CD4-positive, CD25-positive, alpha-beta regulatory T cell (primary cell): ENCODE data around the gene SLC27A2. TPM values are rescaled to one million over a fixed set of nuclear protein-coding genes. Genes with fewer than 3 reads are reported as not detected.

Experiments used
- ATAC-seq, 2 donors: fragments of 150-1000 bp; cut with Tn5 transposase; one replicate each; pipeline ENCODE4 v1.10.0; 2021; ENCODE audit warnings: low read depth in 2 of 2, moderate number of reproducible peaks in 2 of 2, moderate library complexity in 1 of 2
- DNase-seq, 3 donors: peaks; one replicate each; pipeline versions ENCODE4 v3.0.0 to v3.0.0-alpha.2; 2012 to 2022; ENCODE audit warnings: mixed read lengths in 1 of 3
- H3K27ac ChIP-seq: one replicate; pipeline ENCODE4 v1.7.0; 2013; ENCODE audit warnings: mild to moderate bottlenecking, low read length; ENCODE audit not compliant: insufficient read depth, poor library complexity, severe bottlenecking
- H3K27me3 ChIP-seq: one replicate; pipeline ENCODE4 v1.7.0; 2013; ENCODE audit warnings: low read length; ENCODE audit not compliant: control insufficient read depth, insufficient read depth
- H3K36me3 ChIP-seq: one replicate; pipeline ENCODE4 v1.7.0; 2013; ENCODE audit warnings: mild to moderate bottlenecking, low read length, moderate library complexity; ENCODE audit not compliant: control insufficient read depth, insufficient read depth
- H3K4me1 ChIP-seq: 2 replicates; pipeline ENCODE4 v1.7.0; 2013; ENCODE audit warnings: mild to moderate bottlenecking, low read length; ENCODE audit not compliant: insufficient read depth, control insufficient read depth, poor library complexity, severe bottlenecking
- H3K4me3 ChIP-seq: one replicate; pipeline ENCODE4 v1.7.0; 2013; ENCODE audit warnings: low read depth, mild to moderate bottlenecking, low read length, moderate library complexity
- H3K9me3 ChIP-seq, 2 experiments: 1 replicate in 1 of 2; 2 replicates in 1 of 2; pipeline ENCODE4 v1.7.0; 2013; ENCODE audit warnings: low read length in 2 of 2, mild to moderate bottlenecking in 1 of 2, moderate library complexity in 1 of 2; ENCODE audit not compliant: control insufficient read depth in 2 of 2
- H3K27ac Mint-ChIP-seq, 3 donors: one replicate each; pipeline ENCODE4 v1.8.0; 2020 to 2022; ENCODE audit warnings: mild to moderate bottlenecking in 3 of 3, mixed read lengths in 3 of 3, moderate library complexity in 2 of 3
- H3K27me3 Mint-ChIP-seq: one replicate; pipeline ENCODE4 v1.8.0; 2022; ENCODE audit warnings: mild to moderate bottlenecking, mixed read lengths
- H3K36me3 Mint-ChIP-seq: one replicate; pipeline ENCODE4 v1.8.0; 2020; ENCODE audit warnings: mixed read lengths
- H3K4me1 Mint-ChIP-seq, 4 donors: one replicate each; pipeline ENCODE4 v1.8.0; 2020 to 2022; ENCODE audit warnings: mixed read lengths in 4 of 4, mild to moderate bottlenecking in 1 of 4
- H3K4me3 Mint-ChIP-seq, 4 donors: one replicate each; pipeline ENCODE4 v1.8.0; 2020 to 2022; ENCODE audit warnings: mild to moderate bottlenecking in 4 of 4, mixed read lengths in 4 of 4, moderate library complexity in 3 of 4
- H3K9me3 Mint-ChIP-seq, 7 donors: one replicate each; pipeline ENCODE4 v1.8.0; 2020 to 2022; ENCODE audit warnings: mixed read lengths in 7 of 7, mild to moderate bottlenecking in 3 of 7, moderate library complexity in 2 of 7
- polyA plus RNA-seq, 4 donors: library from polyadenylated mRNA; unstranded; fragments of 300-500 nt; fragmentation: Illumina TruSeq; gene quantifications; one replicate each; pipeline ENCODE4 v1.2.3, GENCODE V29; 2021
- total RNA-seq: library from RNA; stranded (reverse); gene quantifications from one replicate; pipeline ENCODE4 v1.2.3, GENCODE V29; 2022

SLC27A2 gene
- total and polyA plus RNA-seq, 5 donors from 2014 or later = 0.63 to 1.4 (median 1.2) TPM

GRCh38 chr15:50251638-50252182 is 69.7 kb downstream of the SLC27A2 start:
- Histone ChIP-seq H3K4me1 (peaks cover 12% of the 10 kb centered on the region), H3K27me3 (no peaks in the 10 kb centered on the region), H3K9me3 (no peaks in the 10 kb centered on the region), H3K27ac (no peak overlapping the region), H3K4me3 (no peak overlapping the region), H3K36me3 (no peaks in the 10 kb centered on the region)
- peaks cover 0 to 2% (median 0%) of the 10 kb centered on the region in 7 donors for H3K9me3 Mint-ChIP-seq
- H3K36me3 Mint-ChIP-seq = no peaks in the 10 kb centered on the region
- no peak overlapping the region for H3K4me3 Mint-ChIP-seq
- ATAC-seq = no peak
- peaks cover 13 to 25% (median 17%) of the 10 kb centered on the region in 4 donors for H3K4me1 Mint-ChIP-seq
- no peak for DNase-seq
- no peak overlapping the region for H3K27ac Mint-ChIP-seq
- no peaks in the 10 kb centered on the region for H3K27me3 Mint-ChIP-seq

GRCh38 chr15:50252556-50252955 is 70.6 kb downstream of the SLC27A2 start:
- no peaks in the 10 kb centered on the region for H3K36me3 Mint-ChIP-seq
- Histone ChIP-seq H3K27ac (no peak overlapping the region), H3K27me3 (no peaks in the 10 kb centered on the region), H3K4me1 (peaks cover 9% of the 10 kb centered on the region), H3K4me3 (no peak overlapping the region), H3K9me3 (no peaks in the 10 kb centered on the region), H3K36me3 (no peaks in the 10 kb centered on the region)
- peak overlapping the region in 1 of 3 donors; percentile 65 for H3K27ac Mint-ChIP-seq
- H3K4me1 Mint-ChIP-seq = peaks cover 14 to 19% (median 16%) of the 10 kb centered on the region in 4 donors
- H3K27me3 Mint-ChIP-seq = no peaks in the 10 kb centered on the region
- DNase-seq = no peak
- no peak overlapping the region for H3K4me3 Mint-ChIP-seq
- ATAC-seq = no peak
- no peaks in the 10 kb centered on the region for H3K9me3 Mint-ChIP-seq

GRCh38 chr15:50256188-50257041 is 74.4 kb downstream of the SLC27A2 start:
- no peaks in the 10 kb centered on the region for H3K36me3 ChIP-seq
- no peak overlapping the region for H3K4me3 ChIP-seq
- H3K27me3 ChIP-seq = no peaks in the 10 kb centered on the region
- H3K4me1 ChIP-seq = peaks cover 13% of the 10 kb centered on the region
- no peaks in the 10 kb centered on the region for H3K27me3 Mint-ChIP-seq
- no peak overlapping the region for H3K27ac ChIP-seq
- no peaks in the 10 kb centered on the region for H3K9me3 ChIP-seq
- no peaks in the 10 kb centered on the region for H3K9me3 Mint-ChIP-seq
- H3K27ac Mint-ChIP-seq = no peak overlapping the region
- H3K4me1 Mint-ChIP-seq = peaks cover 8 to 19% (median 15%) of the 10 kb centered on the region in 4 donors
- DNase-seq (no peak), ATAC-seq (no peak)
- no peaks in the 10 kb centered on the region for H3K36me3 Mint-ChIP-seq
- H3K4me3 Mint-ChIP-seq = no peak overlapping the region

GRCh38 chr15:50257332-50257731 is 75.3 kb downstream of the SLC27A2 start:
- Histone ChIP-seq H3K4me1 (peaks cover 16% of the 10 kb centered on the region), H3K36me3 (no peaks in the 10 kb centered on the region), H3K4me3 (no peak overlapping the region), H3K27me3 (no peaks in the 10 kb centered on the region), H3K9me3 (no peaks in the 10 kb centered on the region), H3K27ac (no peak overlapping the region)
- H3K27me3 Mint-ChIP-seq = no peaks in the 10 kb centered on the region
- H3K9me3 Mint-ChIP-seq = no peaks in the 10 kb centered on the region
- H3K36me3 Mint-ChIP-seq = no peaks in the 10 kb centered on the region
- DNase-seq (no peak), ATAC-seq (no peak)
- H3K4me1 Mint-ChIP-seq = peaks cover 8 to 28% (median 19%) of the 10 kb centered on the region in 4 donors
- H3K4me3 Mint-ChIP-seq = no peak overlapping the region
- H3K27ac Mint-ChIP-seq = no peak overlapping the region

DNA sequence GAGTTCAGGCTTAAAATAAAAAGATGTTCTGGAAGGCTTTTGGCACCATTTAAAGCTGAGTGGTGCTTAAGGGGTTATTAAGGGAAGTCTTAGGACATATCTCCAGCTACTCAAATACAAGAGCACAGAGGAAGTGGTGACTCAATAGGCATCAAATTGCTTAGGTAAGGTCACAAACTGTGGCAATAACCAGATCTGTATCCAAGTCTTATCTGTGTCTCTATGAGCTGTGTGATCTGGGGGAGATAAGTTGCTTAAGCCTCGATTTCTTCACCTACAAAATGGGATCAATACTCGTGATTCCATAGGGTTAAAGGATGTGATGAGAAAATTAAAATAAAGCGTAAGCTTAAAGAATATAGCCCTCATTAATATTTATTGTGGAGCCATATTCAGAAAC is 75.9 kb downstream of the SLC27A2 start:
- Histone ChIP-seq H3K4me3 (no peak overlapping the region), H3K27ac (no peak overlapping the region), H3K4me1 (peaks cover 22% of the 10 kb centered on the region), H3K27me3 (no peaks in the 10 kb centered on the region), H3K9me3 (no peaks in the 10 kb centered on the region), H3K36me3 (no peaks in the 10 kb centered on the region)
- no peaks in the 10 kb centered on the region for H3K27me3 Mint-ChIP-seq
- H3K36me3 Mint-ChIP-seq = no peaks in the 10 kb centered on the region
- no peaks in the 10 kb centered on the region for H3K9me3 Mint-ChIP-seq
- no peak for ATAC-seq
- DNase-seq = peak in 1 of 3 donors; percentile 34
- no peak overlapping the region for H3K4me3 Mint-ChIP-seq
- H3K27ac Mint-ChIP-seq = no peak overlapping the region
- peaks cover 8 to 34% (median 25%) of the 10 kb centered on the region in 4 donors for H3K4me1 Mint-ChIP-seq

DNA sequence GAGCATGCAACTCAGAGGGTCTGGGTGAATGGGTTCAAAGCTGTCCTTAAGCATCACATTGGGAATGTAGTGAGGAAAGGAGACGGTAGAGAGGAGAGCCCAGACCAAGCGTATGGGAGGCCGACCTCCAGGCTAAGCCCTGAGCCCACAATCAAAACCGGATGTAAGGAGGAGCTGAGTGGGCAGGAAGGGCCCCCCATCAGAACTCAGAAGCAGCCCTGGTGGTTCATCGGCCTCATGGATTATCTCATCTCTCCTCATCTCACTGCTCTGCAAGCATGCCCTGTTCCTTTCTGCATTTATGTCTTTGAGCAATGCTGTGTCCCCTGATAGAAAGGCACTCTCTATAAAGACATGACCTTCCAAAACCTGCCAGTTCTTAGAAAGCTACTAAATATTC is 77.3 kb downstream of the SLC27A2 start:
- no peaks in the 10 kb centered on the region for H3K9me3 ChIP-seq
- no peak for DNase-seq
- H3K4me1 Mint-ChIP-seq = peaks cover 8 to 40% (median 27%) of the 10 kb centered on the region in 4 donors
- H3K4me1 ChIP-seq = peaks cover 25% of the 10 kb centered on the region
- H3K36me3 Mint-ChIP-seq = no peaks in the 10 kb centered on the region
- H3K27ac ChIP-seq = no peak overlapping the region
- no peaks in the 10 kb centered on the region for H3K27me3 Mint-ChIP-seq
- H3K27me3 ChIP-seq = no peaks in the 10 kb centered on the region
- no peak overlapping the region for H3K4me3 Mint-ChIP-seq
- no peaks in the 10 kb centered on the region for H3K36me3 ChIP-seq
- no peak overlapping the region for H3K4me3 ChIP-seq
- no peaks in the 10 kb centered on the region for H3K9me3 Mint-ChIP-seq
- ATAC-seq = no peak
- no peak overlapping the region for H3K27ac Mint-ChIP-seq

DNA sequence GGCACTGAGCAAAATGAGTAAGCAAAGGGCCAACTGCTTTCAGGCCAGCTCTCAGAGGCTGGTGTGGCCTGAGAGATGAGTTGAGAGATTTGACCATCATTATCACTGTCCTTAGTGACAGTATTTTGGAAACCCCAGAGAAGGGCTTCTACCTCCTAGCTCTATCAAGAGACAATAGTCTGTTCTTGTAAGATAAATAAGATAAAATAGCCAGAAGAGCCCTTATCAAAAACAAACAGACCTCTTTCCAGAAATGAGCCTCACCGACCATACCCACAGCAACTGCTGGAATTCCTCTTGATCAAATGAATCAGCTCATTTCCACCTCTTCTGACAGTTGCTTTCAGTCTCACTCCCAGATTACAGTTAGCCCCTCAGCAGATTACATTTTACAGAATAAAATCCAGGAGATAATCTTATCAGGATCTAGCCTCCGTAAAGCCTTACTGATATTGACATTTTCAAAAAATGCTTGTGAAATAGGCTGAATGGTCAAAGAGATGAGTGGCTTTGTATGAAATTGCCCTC is 79.0 kb downstream of the SLC27A2 start:
- no peaks in the 10 kb centered on the region for H3K9me3 ChIP-seq
- H3K4me3 ChIP-seq = no peak overlapping the region
- H3K4me1 Mint-ChIP-seq = peaks cover 8 to 40% (median 27%) of the 10 kb centered on the region in 4 donors
- ATAC-seq (no peak), DNase-seq (no peak)
- no peak overlapping the region for H3K4me3 Mint-ChIP-seq
- no peaks in the 10 kb centered on the region for H3K9me3 Mint-ChIP-seq
- no peak overlapping the region for H3K27ac ChIP-seq
- no peaks in the 10 kb centered on the region for H3K36me3 ChIP-seq
- H3K27me3 ChIP-seq = no peaks in the 10 kb centered on the region
- H3K27ac Mint-ChIP-seq = peak overlapping the region; percentile 34 to 68 (median 34)
- no peaks in the 10 kb centered on the region for H3K36me3 Mint-ChIP-seq
- H3K4me1 ChIP-seq = peaks cover 25% of the 10 kb centered on the region
- H3K27me3 Mint-ChIP-seq = no peaks in the 10 kb centered on the region
